K562 (cell line): ENCODE data around the gene MSI1. TPM values are rescaled to one million over a fixed set of nuclear protein-coding genes. Genes with fewer than 3 reads are reported as not detected.

ENCODE experiments used
- CHCHD3 ChIP-seq: fragments of 250-450 bp; sonication (Bioruptor Pico); IDR thresholded peaks from 2 replicates; pipeline ENCODE4 v2.1.2; 2022; ENCODE audit warnings: mild to moderate bottlenecking
- CREB1 ChIP-seq, 2 experiments: sonication (generic) in 1 of 2; formaldehyde crosslinking in 1 of 2; IDR thresholded peaks; 2 replicates each; pipeline versions ENCODE4 v1.6.1 to v1.8.0; 2012 to 2022; ENCODE audit warnings: inconsistent platforms in 1 of 2, mild to moderate bottlenecking in 1 of 2, missing genetic modification reagents in 1 of 2, moderate library complexity in 1 of 2
- CREM ChIP-seq: IDR thresholded peaks from 2 replicates; pipeline ENCODE4 v1.6.1; 2014; ENCODE audit warnings: antibody characterized with exemption, low read depth
- HIVEP1 ChIP-seq: fragments of 250-450 bp; sonication (Bioruptor Pico); IDR thresholded peaks from 2 replicates; pipeline ENCODE4 v1.4.0; 2020; ENCODE audit warnings: mild to moderate bottlenecking
- IFI16 ChIP-seq: fragments of 250-450 bp; sonication (Bioruptor Pico); IDR thresholded peaks from 2 replicates; pipeline ENCODE4 v2.1.2; 2022; ENCODE audit warnings: mild to moderate bottlenecking, inconsistent platforms
- IRF2 ChIP-seq: sonication (generic); formaldehyde crosslinking; IDR thresholded peaks from 2 replicates; pipeline ENCODE4 v1.8.1; 2022; ENCODE audit warnings: mild to moderate bottlenecking, missing genetic modification reagents
- L3MBTL2 ChIP-seq: fragments of 450-650 bp; IDR thresholded peaks from 2 replicates; pipeline ENCODE4 v1.6.1; 2016; ENCODE audit warnings: mild to moderate bottlenecking, moderate library complexity
- LEF1 ChIP-seq: fragments of 450-650 bp; IDR thresholded peaks from 2 replicates; pipeline ENCODE4 v1.6.1; 2016; ENCODE audit warnings: mild to moderate bottlenecking
- MCM3 ChIP-seq: fragments of 450-650 bp; IDR thresholded peaks from 2 replicates; pipeline ENCODE4 v1.6.1; 2016
- MCM7 ChIP-seq, 2 experiments: fragments of 450-650 bp; IDR thresholded peaks; 2 replicates each; pipeline ENCODE4 v1.6.1; 2016 to 2018
- NFXL1 ChIP-seq: fragments of 450-650 bp; formaldehyde crosslinking; IDR thresholded peaks from 2 replicates; pipeline ENCODE4 v1.4.0; 2021; ENCODE audit warnings: mild to moderate bottlenecking
- POU5F1 ChIP-seq: fragments of 150-350 bp; IDR thresholded peaks from 2 replicates; pipeline ENCODE4 v1.6.1; 2014; ENCODE audit warnings: borderline replicate concordance, low read length, low read depth, mild to moderate bottlenecking; ENCODE audit not compliant: partially characterized antibody
- PPARD ChIP-seq: fragments of 250-450 bp; sonication (Bioruptor Pico); IDR thresholded peaks from 2 replicates; pipeline ENCODE4 v1.8.0; 2022; ENCODE audit warnings: inconsistent platforms, mild to moderate bottlenecking, moderate library complexity
- PYGO2 ChIP-seq: fragments of 450-650 bp; IDR thresholded peaks from 2 replicates; pipeline ENCODE4 v1.6.1; 2016; ENCODE audit warnings: mild to moderate bottlenecking, missing genetic modification characterization, moderate library complexity, missing compliant biosample characterization
- SLC30A9 ChIP-seq: fragments of 250-450 bp; sonication (Bioruptor Pico); IDR thresholded peaks from 2 replicates; pipeline ENCODE4 v1.8.0; 2022; ENCODE audit warnings: mild to moderate bottlenecking, moderate library complexity
- TAF1 ChIP-seq: IDR thresholded peaks from 2 replicates; pipeline ENCODE4 v1.6.1; 2011; ENCODE audit warnings: mild to moderate bottlenecking, low read length, moderate library complexity; ENCODE audit not compliant: insufficient read depth, control insufficient read depth, severe bottlenecking; ENCODE audit errors: extremely low read depth
- TAL1 ChIP-seq: fragments of 450-650 bp; IDR thresholded peaks from 2 replicates; pipeline ENCODE4 v1.6.1; 2016; ENCODE audit warnings: mild to moderate bottlenecking
- U2AF1 ChIP-seq: fragments of 200-400 bp; formaldehyde crosslinking; optimal IDR thresholded peaks from 2 replicates; pipeline ENCODE3; 2017; ENCODE audit warnings: mild to moderate bottlenecking, low read depth, low read length, moderate library complexity
- XRCC5 ChIP-seq: fragments of 200-400 bp; formaldehyde crosslinking; IDR thresholded peaks from 2 replicates; pipeline ENCODE4 v1.6.1; 2017; ENCODE audit warnings: low read depth, mild to moderate bottlenecking, low read length
- ZFP30 ChIP-seq: fragments of 250-450 bp; sonication (Bioruptor Pico); IDR thresholded peaks from 2 replicates; pipeline ENCODE4 v1.8.0; 2022; ENCODE audit warnings: moderate library complexity, mild to moderate bottlenecking, inconsistent platforms, borderline replicate concordance
- ZNF133 ChIP-seq: fragments of 250-450 bp; sonication (Bioruptor Pico); IDR thresholded peaks from 2 replicates; pipeline ENCODE4 v1.4.0; 2020; ENCODE audit warnings: mild to moderate bottlenecking
- ZNF263 ChIP-seq: sonication (generic); formaldehyde crosslinking; IDR thresholded peaks from 2 replicates; pipeline ENCODE4 v1.8.0; 2022; ENCODE audit warnings: mild to moderate bottlenecking, missing genetic modification reagents, borderline replicate concordance
- ZNF408 ChIP-seq: fragments of 250-450 bp; sonication (Bioruptor Pico); IDR thresholded peaks from 2 replicates; pipeline ENCODE4 v1.4.0; 2020; ENCODE audit warnings: low read depth, mild to moderate bottlenecking, moderate library complexity
- ZNF436 ChIP-seq: fragments of 250-450, 450-650 bp; sonication (Bioruptor Pico); formaldehyde crosslinking; IDR thresholded peaks from 2 replicates; pipeline ENCODE4 v1.7.0; 2020; ENCODE audit warnings: mild to moderate bottlenecking
- polyA plus RNA-seq, 8 experiments: library from polyadenylated mRNA; depleted of rRNA in 4 of 8; stranded (reverse) in 5 of 8; unstranded in 3 of 8; fragments of >200 nt; fragmentation: Nextera tagmentation in 2 of 8; fragmentation: Illumina TruSeq in 1 of 8; extraction: Ambion mirVana in 2 of 8; extraction: Trizol in 1 of 8; gene quantifications; 2 replicates each; pipeline versions ENCODE4 v1.2.1 to v1.2.3, GENCODE V29; 2011 to 2014; ENCODE audit warnings: inconsistent platforms in 1 of 8, missing spikeins in 1 of 8
- total RNA-seq, 7 experiments: library from RNA; depleted of rRNA in 6 of 7; stranded (reverse); fragments of >200 nt in 6 of 7; fragmentation: Illumina TruSeq in 2 of 7; extraction: Trizol in 2 of 7; gene quantifications; 2 replicates each; pipeline versions ENCODE4 v1.2.1 to v1.2.3, GENCODE V29; 2011 to 2021; ENCODE audit warnings: low replicate concordance in 1 of 7
- TF ChIP-seq, protein P1 (sequence below): fragments of 450-650 bp; IDR thresholded peaks from 2 replicates; pipeline ENCODE4 v1.6.1; 2017; ENCODE audit warnings: antibody characterized with exemption
- TF ChIP-seq, protein P2 (sequence below), 2 experiments: IDR thresholded peaks in 1 of 2; conservative IDR thresholded peaks in 1 of 2; 2 replicates each; pipeline ENCODE4 v1.6.1; 2016; ENCODE audit warnings: low read depth in 2 of 2, mild to moderate bottlenecking in 1 of 2, missing compliant biosample characterization in 1 of 2, missing genetic modification characterization in 1 of 2, moderate library complexity in 1 of 2

MSI1 gene
- total and polyA plus RNA-seq, 9 of the 15 experiments (the other 6 are each of a cell fraction or from before 2014, with no cell fraction given), result 0.16 TPM; not detected in 8

DNA sequence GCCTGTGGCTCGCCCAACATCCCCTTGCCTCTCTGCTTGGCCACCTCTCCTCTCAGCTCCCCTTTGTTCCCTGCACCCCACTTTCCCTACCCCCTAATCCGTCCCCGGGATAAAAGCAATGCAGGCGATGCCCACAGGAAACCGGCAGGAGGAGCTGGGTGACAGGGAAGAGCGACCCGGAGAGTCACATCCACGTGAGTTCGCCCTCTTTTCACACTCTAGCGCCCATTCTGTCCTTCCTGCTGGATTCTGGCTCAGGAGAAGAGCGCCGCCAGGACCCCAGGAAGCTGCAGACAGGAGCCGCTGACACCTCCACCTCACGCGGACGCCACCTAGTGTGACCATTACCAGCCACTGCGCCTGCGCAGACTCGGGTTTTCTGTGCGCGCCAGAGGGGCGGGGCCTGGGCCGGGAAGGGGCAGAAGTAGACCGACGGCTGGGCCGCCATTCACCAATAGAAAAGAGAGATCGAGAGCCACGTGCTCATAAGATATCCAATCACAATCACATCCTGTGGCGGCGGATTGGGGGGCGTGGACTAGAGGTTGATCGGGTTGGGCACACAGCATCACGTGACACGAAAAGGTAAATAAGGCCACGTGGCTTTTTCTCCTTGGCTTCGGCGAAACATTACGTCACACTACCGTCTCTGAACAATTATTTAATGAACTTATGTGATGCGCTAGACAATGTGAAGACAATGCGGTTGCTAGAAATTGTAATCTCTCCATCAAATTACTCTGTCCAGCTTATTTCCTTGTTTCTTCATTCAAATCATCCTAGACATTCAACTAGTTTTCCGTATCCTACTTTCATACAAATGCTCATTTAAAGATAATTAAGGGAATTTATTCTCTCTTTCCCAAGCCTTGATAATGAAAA is 51.5 kb downstream of the MSI1 start (continued):
- TF ChIP-seq, protein P1, sequence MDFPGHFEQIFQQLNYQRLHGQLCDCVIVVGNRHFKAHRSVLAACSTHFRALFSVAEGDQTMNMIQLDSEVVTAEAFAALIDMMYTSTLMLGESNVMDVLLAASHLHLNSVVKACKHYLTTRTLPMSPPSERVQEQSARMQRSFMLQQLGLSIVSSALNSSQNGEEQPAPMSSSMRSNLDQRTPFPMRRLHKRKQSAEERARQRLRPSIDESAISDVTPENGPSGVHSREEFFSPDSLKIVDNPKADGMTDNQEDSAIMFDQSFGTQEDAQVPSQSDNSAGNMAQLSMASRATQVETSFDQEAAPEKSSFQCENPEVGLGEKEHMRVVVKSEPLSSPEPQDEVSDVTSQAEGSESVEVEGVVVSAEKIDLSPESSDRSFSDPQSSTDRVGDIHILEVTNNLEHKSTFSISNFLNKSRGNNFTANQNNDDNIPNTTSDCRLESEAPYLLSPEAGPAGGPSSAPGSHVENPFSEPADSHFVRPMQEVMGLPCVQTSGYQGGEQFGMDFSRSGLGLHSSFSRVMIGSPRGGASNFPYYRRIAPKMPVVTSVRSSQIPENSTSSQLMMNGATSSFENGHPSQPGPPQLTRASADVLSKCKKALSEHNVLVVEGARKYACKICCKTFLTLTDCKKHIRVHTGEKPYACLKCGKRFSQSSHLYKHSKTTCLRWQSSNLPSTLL, result no peak
- TF ChIP-seq ZNF408 (CRISPR knock-in tag), result no peak
- TF ChIP-seq NFXL1 (CRISPR knock-in tag), result no peak
- no peak; the same call in 1 of the 2 replicates for TF ChIP-seq LEF1
- TF ChIP-seq CREM, result peak; percentile 74
- TF ChIP-seq TAL1, result no peak
- no peak for TF ChIP-seq MCM7 (IDR thresholded peaks at IDR 0.05)
- no peak for TF ChIP-seq ZNF436
- no peak for TF ChIP-seq POU5F1
- TF ChIP-seq, protein P2, sequence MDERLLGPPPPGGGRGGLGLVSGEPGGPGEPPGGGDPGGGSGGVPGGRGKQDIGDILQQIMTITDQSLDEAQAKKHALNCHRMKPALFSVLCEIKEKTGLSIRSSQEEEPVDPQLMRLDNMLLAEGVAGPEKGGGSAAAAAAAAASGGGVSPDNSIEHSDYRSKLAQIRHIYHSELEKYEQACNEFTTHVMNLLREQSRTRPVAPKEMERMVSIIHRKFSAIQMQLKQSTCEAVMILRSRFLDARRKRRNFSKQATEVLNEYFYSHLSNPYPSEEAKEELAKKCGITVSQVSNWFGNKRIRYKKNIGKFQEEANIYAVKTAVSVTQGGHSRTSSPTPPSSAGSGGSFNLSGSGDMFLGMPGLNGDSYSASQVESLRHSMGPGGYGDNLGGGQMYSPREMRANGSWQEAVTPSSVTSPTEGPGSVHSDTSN (CRISPR knock-in tag; IDR thresholded peaks at IDR 0.05; ENCODE audit: low read depth), result no peak
- TF ChIP-seq, protein P2 (tag; conservative IDR thresholded peaks at IDR 0.05; ENCODE audit: low read depth), result no peak; the same call in 1 of the 2 replicates
- no peak; the same call in 1 of the 2 replicates for TF ChIP-seq ZNF263 (CRISPR knock-in tag)
- no peak for TF ChIP-seq HIVEP1 (CRISPR knock-in tag)
- TF ChIP-seq CREB1 (IDR thresholded peaks at IDR 0.05), result no peak
- peak; percentile 61; the same call in 1 of the 2 replicates for TF ChIP-seq CREB1 (CRISPR knock-in tag; IDR thresholded peaks at IDR 0.05)
- TF ChIP-seq IRF2, result no peak
- TF ChIP-seq XRCC5, result no peak
- TF ChIP-seq IFI16 (CRISPR knock-in tag), result no peak
- TF ChIP-seq SLC30A9 (CRISPR knock-in tag), result no peak
- no peak for TF ChIP-seq PPARD (CRISPR knock-in tag)
- no peak for TF ChIP-seq PYGO2 (tag)
- no peak for TF ChIP-seq ZNF133 (CRISPR knock-in tag)
- TF ChIP-seq L3MBTL2, result peak; percentile 99
- no peak for TF ChIP-seq CHCHD3 (CRISPR knock-in tag)
- no peak for TF ChIP-seq ZFP30 (CRISPR knock-in tag)
- no peak for TF ChIP-seq MCM3
- TF ChIP-seq TAF1, result peak; percentile 98
- TF ChIP-seq U2AF1, result no peak
